GM21526 (cell line): Measurements from ENCODE around the gene CD6.

ENCODE experiments used
- ATAC-seq: cut with Tn5 transposase; IDR thresholded peaks from one replicate; pipeline ENCODE4 v1.9.1; 2021; ENCODE audit warnings: moderate library complexity; ENCODE audit not compliant: unreplicated experiment, low FRiP score

The CD6 gene

GRCh38 chr11:61007956-61008896, 36.7 kb downstream of the CD6 start:
- no peak for ATAC-seq

- ATAC-seq: no peak
Observed at GRCh38 chr11:61008971-61009370, 37.5 kb downstream of the CD6 start.

- ATAC-seq: no peak
Observed at GRCh38 chr11:61009392-61010275, 38.2 kb downstream of the CD6 start.

DNA sequence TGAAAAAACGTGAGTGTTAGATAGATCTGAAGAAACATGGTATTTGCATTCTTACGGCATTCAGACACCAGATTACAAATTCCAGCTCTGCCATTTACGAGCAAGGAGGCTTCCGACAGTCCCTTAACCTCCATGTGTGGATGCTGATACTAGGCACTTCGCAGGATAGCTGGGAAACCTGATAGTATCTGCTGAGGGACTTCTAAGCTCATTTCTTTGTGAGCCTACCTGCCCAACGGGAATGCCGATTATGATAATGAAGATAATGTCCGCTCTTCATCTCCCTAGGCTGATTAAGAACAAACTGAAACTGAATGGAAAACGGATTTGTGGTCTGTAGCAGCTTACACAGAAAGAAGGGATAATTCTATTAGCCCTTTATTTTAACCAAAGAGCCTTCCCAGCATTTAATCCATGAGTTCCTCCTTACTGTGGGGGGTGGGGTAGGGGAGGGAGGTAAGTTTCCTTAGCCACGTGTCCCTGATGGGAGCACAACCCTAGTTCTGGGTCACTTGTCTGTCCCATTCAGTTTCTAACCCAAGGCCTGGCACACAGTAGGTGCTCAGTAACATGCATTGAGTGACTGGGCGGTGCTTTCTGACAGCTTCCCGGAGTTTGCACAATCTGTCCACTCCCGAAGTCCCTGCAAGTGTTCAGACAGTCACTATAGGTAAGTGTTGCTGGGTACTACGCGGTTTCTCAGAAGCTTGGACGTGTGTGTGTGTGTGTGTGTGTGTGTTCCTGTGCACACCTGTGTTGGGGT, 39.2 kb downstream of the CD6 start:
- no peak for ATAC-seq

GRCh38 chr11:61011229-61011870, 39.9 kb downstream of the CD6 start:
- no peak for ATAC-seq

DNA sequence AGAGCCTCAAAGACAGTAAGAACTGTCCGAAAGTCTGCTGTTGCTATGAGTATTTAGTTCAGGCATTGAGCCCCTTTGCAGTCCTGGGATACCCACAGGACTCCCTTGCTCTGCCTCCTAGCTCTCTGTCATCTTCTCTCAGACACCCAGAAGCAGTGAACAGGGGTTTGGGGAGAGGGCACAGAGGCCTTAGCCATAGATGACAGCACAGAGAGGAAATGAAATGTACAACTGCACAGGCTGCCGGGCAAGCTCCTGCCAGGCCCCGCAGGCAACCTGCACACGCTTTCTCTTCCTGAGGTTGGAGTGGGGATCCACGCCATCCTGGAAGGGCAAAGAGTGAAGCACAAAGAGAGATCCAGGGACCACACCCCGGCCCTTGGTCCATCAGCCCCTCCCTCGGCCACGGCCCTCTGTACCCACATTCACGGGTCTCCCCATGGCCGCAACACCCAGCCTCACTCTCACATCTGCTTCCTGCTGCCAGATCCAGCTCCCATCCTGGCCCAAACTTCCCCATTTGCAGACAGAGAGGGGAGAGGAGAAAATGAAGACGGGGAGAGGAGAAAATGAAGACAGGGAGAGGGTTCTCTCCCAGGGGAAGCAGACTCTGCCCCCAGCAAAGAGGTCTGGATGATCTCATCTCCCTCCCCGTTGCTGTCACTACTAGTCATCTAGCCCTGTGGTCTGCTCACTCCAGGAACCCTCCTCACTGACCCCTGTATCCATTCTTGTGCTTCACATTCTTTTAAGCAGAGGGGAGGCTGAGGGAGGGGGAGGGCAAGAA, 40.7 kb downstream of the CD6 start:
- no peak for ATAC-seq

- no peak for ATAC-seq
Observed at GRCh38 chr11:61012737-61013215, 41.3 kb downstream of the CD6 start.

DNA sequence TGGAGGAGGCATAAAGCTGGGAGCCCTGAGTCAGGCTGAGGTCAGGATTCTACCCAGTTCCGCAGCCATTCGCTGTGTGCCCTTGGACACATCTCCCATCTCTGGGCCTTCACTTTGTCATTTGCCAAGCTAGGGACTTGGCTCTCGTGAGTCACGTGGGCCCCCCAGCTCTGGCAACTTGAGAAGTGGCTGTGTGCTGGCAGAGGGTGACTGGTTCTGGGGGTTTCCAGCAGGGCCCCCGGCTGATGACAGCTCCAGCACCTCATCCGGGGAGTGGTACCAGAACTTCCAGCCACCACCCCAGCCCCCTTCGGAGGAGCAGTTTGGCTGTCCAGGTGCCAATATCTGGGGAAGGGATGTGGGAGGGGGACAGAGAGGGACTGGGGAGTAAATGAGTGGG, 46.6 kb downstream of the CD6 start:
- no peak for ATAC-seq

- ATAC-seq: no peak
Observed at GRCh38 chr11:61019037-61019831, 47.8 kb downstream of the CD6 start.

DNA sequence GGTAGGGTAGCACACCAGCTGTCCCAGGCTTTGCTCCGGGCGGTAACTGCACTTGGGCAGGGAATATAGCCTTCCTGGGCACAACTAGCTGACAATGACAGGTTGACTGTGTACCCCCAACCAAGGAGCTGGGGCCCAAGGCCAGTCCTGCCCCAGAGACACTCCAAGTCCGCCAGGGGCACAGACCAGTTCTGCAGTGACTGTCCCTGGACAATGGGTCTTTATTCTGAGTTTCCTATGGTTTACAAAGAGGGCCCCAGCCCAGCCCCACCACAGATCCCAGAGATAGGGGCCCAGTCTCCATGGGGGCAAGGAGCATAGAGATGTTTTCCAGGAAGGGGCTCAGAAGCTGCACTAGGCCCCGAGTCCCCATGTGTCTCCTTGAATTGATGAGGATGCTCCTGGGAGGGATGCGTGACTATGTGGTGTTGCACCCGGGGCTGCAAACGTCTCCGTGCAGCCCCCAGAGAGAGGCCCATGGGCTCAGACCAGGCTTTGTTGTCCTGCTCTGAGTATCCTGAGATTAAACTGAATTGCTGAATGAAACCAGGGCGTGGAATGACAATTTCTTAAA, 48.4 kb downstream of the CD6 start:
- ATAC-seq: no peak

- ATAC-seq: no peak
Observed at GRCh38 chr11:61020551-61021235, 49.2 kb downstream of the CD6 start.

DNA sequence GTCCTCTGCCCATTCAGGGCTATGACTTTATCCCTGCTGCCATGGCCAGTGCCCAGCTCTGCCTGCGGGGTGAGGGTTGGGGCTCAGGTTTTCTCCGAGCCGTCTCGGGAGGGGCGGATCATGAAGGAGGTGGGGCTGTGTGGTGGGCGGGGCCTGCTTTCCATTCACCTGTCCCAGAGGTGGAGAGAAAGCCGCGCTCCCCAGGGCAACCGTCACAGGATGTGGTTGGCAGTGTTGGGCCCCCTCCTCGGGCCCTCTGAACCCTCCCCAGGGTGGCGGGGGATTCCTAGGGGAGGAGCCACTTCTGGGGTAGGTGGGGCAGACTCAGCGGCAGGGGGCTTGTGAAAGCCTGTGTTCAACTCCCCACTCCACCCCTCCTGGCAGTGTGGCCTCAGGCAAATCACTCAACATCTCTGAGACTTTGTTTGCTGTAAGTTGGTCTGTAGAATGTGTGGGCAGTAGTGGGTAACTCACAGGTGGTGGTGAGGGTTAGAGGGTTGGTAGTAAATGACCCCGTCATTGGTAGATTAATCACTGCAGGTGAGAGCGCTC, 50.3 kb downstream of the CD6 start:
- ATAC-seq: no peak

DNA sequence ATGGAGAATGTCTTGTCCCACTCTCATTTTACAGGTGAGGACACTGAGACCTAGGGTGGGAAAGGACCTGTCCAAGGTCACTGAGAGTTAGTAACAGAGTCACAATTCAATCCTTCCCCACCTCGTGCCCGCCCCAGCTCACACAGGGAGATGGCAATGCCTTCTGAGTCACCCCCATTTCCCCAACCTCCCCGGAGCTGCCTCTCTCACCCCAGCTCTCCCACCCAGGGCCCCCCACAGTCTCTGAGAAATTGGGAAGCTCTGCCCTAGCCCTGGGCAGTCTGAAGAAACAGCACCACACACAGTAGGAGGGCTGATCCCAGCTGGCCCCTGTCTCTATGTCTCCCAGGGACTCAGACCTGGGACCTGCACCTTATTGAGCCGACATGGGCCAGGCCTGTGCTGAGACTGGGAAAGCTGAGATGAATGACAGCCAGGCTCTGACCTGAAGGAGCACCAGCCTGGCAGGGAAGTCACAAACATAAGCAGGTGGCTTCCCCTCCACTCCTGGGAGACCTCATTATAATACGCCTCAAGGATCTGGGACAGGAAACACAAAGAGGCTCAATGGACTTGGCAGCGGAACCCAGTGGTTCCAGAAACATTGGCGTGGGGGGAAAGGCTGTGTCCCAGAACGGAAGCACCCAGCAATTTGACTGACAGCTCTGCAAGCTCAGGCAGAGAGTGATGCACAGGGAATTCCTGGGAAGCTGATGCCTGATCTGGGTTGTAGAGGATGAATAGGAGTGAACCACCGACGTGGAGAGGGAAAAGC, 51.0 kb downstream of the CD6 start:
- ATAC-seq: no peak

- no peak for ATAC-seq
Observed at GRCh38 chr11:61023086-61023965, 51.8 kb downstream of the CD6 start.

DNA sequence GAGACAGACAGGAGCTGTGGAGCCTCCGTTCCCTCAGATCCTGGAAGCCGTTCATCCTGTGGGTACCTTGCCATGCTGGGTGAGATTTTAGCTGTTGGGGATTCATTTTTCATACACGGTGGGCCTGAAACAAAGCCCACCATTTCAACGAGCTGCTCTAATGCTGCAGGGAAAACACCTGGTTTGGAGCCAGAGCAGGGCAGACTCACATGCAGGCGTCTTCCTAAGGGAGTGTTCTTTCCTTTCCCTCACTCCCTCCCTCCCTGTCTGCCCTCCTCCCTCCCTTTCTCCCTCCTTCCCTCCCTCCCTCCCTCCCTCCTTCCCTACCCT, 52.5 kb downstream of the CD6 start:
- ATAC-seq: no peak
